Measurements from ENCODE around the gene STEEP1. TPM values are rescaled to one million over a fixed set of nuclear protein-coding genes. Genes with fewer than 3 reads are reported as not detected.

The STEEP1 gene
- total RNA-seq, result 33.9 and 43.5 TPM in 2 replicates

GRCh38 chrX:119565107-119565663 lies at the start of gene STEEP1:
STEEP1 (minus strand) TSS chrX:119565409; CDS start chrX:119565355, 54 bp downstream.

DNA sequence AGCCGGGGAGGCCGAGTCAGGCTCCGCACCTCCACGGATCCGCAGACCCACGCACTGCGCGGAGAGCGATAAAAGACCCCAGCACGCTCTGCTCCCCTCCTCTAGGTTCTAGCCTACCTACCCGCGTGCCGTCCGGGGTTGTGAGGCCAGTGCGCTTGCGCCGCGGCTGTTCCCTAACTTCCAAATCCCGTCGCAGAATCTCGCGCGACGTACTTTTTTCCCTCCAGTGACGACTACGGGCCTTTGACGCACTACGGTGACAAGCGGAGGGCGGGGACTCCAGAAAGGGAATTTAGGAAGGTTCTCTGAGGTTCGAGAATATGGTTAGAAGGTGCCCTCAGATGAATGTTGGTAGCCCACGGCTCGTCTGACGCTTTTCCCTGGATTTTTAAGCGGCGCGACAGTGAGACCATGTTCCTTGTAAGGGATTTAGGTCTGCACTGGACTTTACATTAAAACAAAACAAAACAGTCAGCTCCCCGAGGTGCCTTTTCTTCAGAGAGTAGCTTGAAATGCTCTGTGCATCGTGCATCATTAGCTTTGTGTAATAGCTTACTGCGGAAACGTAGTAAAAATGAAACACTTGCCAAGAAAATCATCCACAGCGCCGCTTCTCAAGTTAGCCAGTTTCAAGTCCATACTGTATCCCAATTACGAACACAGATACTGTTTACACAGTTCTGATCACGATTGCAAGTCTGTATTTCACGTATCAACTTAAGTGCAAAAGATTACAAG lies 41.2 kb upstream of the STEEP1 start, which contains the start of gene NKRF:
TSS of gene NKRF (minus strand) at position 145 of the 738 bp plus-strand sequence.

GRCh38 chrX:119574394-119575266 lies 9.4 kb upstream of the STEEP1 start, which contains the start of gene UBE2A:
UBE2A (plus strand) TSS chrX:119574563; CDS start chrX:119574712, 149 bp downstream.

Other genes starting within 250 kb of the STEEP1 start
- 11.6 and 14.1 TPM in 2 replicates for gene SLC25A43, start 166.1 kb downstream of the STEEP1 start, total RNA-seq
- gene SLC25A5, start 97.0 kb downstream of the STEEP1 start, total RNA-seq, result 179 and 211 TPM in 2 replicates
- 20.7 and 21.7 TPM in 2 replicates for gene UBE2A, start 9.2 kb upstream of the STEEP1 start, total RNA-seq
- gene NKRF, start 41.0 kb upstream of the STEEP1 start, total RNA-seq, result 3.1 and 5.5 TPM in 2 replicates
- 26.2 and 52.4 TPM in 2 replicates for gene SEPTIN6, start 127.8 kb upstream of the STEEP1 start, total RNA-seq
- not detected in 2 replicates for gene SOWAHD, start 193.2 kb upstream of the STEEP1 start, total RNA-seq
- 2,796 and 2,994 TPM in 2 replicates for gene RPL39, start 226.2 kb upstream of the STEEP1 start, total RNA-seq

Measured in dermis lymphatic vessel endothelial cell (primary cell).